ENCODE data around the gene KCNJ15. TPM values are rescaled to one million over a fixed set of nuclear protein-coding genes. Genes with fewer than 3 reads are reported as not detected.

The KCNJ15 gene
- total and polyA plus RNA-seq, 9 donors, result 0.20 to 1.1 (median 0.35) TPM; not detected in 1

DNA sequence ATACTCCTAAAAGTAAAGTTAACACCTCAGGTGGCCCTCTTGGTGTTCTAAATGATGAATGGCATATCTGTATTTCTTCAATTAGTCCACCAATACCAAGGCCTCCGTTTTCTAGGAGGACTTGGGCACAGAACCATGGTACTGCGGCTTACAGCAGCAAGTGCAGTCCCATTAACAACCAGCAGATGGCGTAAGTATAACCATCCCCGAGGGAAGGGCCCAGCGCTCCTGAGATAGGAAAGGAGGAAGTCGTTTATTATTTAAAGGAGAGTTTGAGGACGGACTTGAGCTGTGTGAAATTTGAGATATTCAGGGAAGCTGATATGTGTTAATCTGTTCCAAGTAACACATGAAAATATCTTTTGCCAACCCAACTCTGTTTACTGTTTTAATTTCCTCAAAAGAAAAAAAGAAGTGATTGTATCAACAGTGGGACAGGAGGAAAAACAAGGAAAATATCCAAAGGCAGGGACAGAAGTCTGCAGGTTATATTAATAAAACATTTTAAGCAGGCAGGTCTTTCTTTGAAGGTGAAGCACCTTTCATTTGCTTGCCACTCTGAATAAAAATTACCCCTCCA lies 37.7 kb upstream of the KCNJ15 start:
- WGBS, 3 donors, result 4 to 7% (median 5%) methylated on average over 7 of the region's 7 CpGs
- Histone ChIP-seq H3K27ac (no peak overlapping the region), H3K9me3 (peaks cover 0 to 5% of the 10 kb centered on the region in 2 donors), H3K4me3 (no peak overlapping the region), H3K27me3 (no peaks in the 10 kb centered on the region), H3K36me3 (no peaks in the 10 kb centered on the region), H3K4me1 (ENCODE audit: insufficient read depth) (no peaks in the 10 kb centered on the region)
- no peak for TF ChIP-seq POLR2A (IDR thresholded peaks at IDR 0.05)
- TF ChIP-seq, protein P1, sequence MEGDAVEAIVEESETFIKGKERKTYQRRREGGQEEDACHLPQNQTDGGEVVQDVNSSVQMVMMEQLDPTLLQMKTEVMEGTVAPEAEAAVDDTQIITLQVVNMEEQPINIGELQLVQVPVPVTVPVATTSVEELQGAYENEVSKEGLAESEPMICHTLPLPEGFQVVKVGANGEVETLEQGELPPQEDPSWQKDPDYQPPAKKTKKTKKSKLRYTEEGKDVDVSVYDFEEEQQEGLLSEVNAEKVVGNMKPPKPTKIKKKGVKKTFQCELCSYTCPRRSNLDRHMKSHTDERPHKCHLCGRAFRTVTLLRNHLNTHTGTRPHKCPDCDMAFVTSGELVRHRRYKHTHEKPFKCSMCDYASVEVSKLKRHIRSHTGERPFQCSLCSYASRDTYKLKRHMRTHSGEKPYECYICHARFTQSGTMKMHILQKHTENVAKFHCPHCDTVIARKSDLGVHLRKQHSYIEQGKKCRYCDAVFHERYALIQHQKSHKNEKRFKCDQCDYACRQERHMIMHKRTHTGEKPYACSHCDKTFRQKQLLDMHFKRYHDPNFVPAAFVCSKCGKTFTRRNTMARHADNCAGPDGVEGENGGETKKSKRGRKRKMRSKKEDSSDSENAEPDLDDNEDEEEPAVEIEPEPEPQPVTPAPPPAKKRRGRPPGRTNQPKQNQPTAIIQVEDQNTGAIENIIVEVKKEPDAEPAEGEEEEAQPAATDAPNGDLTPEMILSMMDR (IDR thresholded peaks at IDR 0.05), result peak; percentile 41 to 74 (median 71)
- intact Hi-C loops (cut with DNase I), result loop anchor here in 2 of 4 donors (5.0 kb wide), 2 partner anchors 133 to 138 kb away; no protein-coding TSS in a partner anchor
- DNase-seq, result peak; percentile 29 to 69 (median 47)

DNA sequence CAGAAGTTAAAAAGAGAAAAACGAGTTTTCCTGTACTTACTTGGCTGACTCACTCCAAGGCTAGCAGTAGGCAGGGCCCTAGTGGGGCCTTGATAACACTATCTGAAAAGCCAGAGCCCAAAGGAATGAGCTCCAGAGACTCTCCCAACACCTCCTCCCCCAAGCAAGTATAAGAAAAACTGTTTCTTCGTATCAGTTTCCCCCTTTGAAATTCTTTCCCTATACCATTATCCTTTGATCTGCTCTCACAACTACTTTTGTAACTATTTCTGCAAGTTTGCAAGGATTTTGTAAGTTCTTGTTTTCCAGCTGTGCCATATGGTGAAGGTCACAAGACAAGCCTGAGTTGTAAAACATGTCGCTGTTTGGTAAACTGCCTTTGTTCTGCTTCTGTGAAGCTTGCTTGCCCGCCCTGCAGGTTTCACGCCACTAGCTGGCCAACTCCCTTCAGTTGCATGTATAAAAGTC lies 36.5 kb upstream of the KCNJ15 start:
- Histone ChIP-seq H3K4me3 (no peak overlapping the region), H3K27ac (no peak overlapping the region), H3K4me1 (ENCODE audit: insufficient read depth) (no peaks in the 10 kb centered on the region), H3K36me3 (no peaks in the 10 kb centered on the region), H3K9me3 (peaks cover 0 to 5% of the 10 kb centered on the region in 2 donors), H3K27me3 (no peaks in the 10 kb centered on the region)
- TF ChIP-seq POLR2A (IDR thresholded peaks at IDR 0.05) (no peak), EP300 (IDR thresholded peaks at IDR 0.05) (no peak)
- TF ChIP-seq, protein P1 (IDR thresholded peaks at IDR 0.05), result no peak
- intact Hi-C loops (cut with DNase I), result loop anchor here in 1 of 4 donors (10.0 kb wide), 1 partner anchor 144 kb away; no protein-coding TSS in a partner anchor
- 26 to 48% (median 31%) methylated on average over 5 of the region's 5 CpGs for WGBS, 3 donors
- no peak for DNase-seq

DNA sequence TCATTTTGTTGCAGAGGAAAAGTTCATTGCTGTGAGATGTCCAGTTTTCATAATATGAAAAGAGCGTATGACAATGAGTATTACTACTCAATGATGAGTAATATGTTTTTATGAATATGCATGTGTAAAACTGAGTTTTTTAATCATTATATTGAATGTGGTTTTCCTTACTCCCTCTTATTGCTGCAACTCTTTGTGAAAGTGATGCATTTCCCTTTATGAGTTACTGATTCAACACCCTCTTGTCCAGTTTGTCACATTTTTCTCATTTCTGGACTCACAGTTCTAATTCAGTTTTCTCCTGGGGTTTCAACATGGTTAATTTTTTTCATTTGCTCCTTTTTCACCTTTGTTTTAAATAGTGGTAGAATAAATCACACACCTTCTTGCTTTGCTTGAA lies 35.2 kb upstream of the KCNJ15 start:
- no peaks in the 10 kb centered on the region for H3K27me3 ChIP-seq
- H3K9me3 ChIP-seq, result peaks cover 0 to 5% of the 10 kb centered on the region in 2 donors
- intact Hi-C loops (cut with DNase I), result loop anchor here in 1 of 4 donors (10.0 kb wide), 1 partner anchor 143 kb away; no protein-coding TSS in a partner anchor
- TF ChIP-seq, protein P1 (IDR thresholded peaks at IDR 0.05), result no peak
- no peak overlapping the region for H3K27ac ChIP-seq
- no peaks in the 10 kb centered on the region for H3K4me1 ChIP-seq (ENCODE audit: insufficient read depth)
- no peak overlapping the region for H3K4me3 ChIP-seq
- no peaks in the 10 kb centered on the region for H3K36me3 ChIP-seq
- no peak for DNase-seq
- WGBS, 3 donors, result 0 to 47% (median 33%) methylated on average over 1 of the region's 1 CpG

DNA sequence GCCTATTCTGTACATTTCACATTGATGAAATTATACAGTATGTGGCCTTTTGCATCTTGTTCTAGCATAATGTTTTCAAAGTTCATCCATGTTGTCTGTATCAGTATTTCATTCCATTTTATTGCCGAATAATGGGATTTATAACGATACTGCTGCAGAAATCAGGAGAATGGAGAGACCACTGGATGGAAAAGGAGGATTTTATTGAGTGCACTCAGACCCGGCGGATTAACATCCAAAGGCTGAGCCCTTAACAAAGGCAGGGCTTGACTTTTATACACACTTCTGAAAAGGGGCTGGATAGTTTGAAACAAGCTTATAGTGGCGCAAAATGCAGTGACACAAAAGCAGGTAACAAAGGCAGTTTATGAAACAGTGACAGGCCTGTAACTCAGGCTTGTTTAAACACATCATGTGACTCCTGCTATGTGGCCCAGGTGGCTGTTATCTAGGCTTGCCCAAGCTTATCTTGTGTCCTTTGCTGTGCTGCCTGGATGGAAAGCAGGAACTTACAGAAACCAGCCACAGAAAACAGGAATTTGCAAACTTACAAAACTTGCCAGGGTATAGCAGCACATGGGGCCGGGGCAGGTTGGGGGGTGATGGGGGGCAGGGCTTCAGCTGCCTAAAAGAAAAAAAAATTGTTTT lies 32.8 kb upstream of the KCNJ15 start:
- Histone ChIP-seq H3K27me3 (no peaks in the 10 kb centered on the region), H3K4me3 (no peak overlapping the region), H3K36me3 (no peaks in the 10 kb centered on the region), H3K27ac (no peak overlapping the region), H3K4me1 (ENCODE audit: insufficient read depth) (no peaks in the 10 kb centered on the region), H3K9me3 (peaks cover 0 to 13% of the 10 kb centered on the region in 2 donors)
- intact Hi-C loops (cut with DNase I), result loop anchor here in 1 of 4 donors (10.0 kb wide), 1 partner anchor 141 kb away; no protein-coding TSS in a partner anchor
- TF ChIP-seq, protein P1 (IDR thresholded peaks at IDR 0.05), result no peak
- no peak for TF ChIP-seq EP300 (IDR thresholded peaks at IDR 0.05)
- TF ChIP-seq POLR2A (IDR thresholded peaks at IDR 0.05), result no peak
- WGBS, 3 donors, result 94 to 96% (median 95%) methylated on average over 6 of the region's 6 CpGs
- DNase-seq, result no peak

Measured in ovary (tissue), 9 donors.